Hair follicle dermal papilla cell (primary cell): Measurements from ENCODE around the gene CCL21. TPM values are rescaled to one million over a fixed set of nuclear protein-coding genes. Genes with fewer than 3 reads are reported as not detected.

Source experiments
- small RNA-seq: library from RNA; depleted of rRNA; stranded (forward); fragments of <200 nt; gene quantifications from one replicate; pipeline ENCODE3, GENCODE V24; 2012
- total RNA-seq: library from RNA; depleted of rRNA; stranded (reverse); fragments of >200 nt; gene quantifications from 2 replicates; pipeline ENCODE4 v1.2.3, GENCODE V29; 2012

CCL21 gene, protein sequence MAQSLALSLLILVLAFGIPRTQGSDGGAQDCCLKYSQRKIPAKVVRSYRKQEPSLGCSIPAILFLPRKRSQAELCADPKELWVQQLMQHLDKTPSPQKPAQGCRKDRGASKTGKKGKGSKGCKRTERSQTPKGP
- total RNA-seq = not detected in 2 replicates

DNA sequence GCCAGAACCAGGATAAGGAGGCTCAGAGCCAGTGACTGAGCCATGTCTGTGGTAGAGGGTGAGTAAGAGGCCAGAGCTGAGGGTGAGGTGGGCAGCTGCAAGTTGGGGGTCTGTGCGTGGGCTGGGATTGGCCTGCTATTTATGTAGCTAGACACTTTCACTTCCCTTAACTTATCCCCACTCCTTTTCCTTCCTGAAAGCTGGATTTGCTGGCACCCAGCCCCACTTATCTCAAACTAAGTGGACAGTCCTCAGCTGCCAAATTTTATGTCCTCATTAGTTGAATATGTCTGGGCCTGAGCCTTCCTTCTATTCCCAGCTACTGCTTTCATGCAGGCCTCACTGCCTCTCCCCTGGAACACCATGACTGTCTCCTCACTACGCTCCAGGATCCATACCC lies at the start of gene CCL21:
CCL21 (minus strand) TSS at position 114 of the 400 bp plus-strand sequence; CDS start at position 44, 70 bp downstream.

GRCh38 chr9:34690983-34691935 lies 18.7 kb downstream of the CCL21 start, which contains the start of gene CCL19:
TSS of gene CCL19 (minus strand) at chr9:34691276. CDS start at chr9:34691139, 137 bp downstream.

DNA sequence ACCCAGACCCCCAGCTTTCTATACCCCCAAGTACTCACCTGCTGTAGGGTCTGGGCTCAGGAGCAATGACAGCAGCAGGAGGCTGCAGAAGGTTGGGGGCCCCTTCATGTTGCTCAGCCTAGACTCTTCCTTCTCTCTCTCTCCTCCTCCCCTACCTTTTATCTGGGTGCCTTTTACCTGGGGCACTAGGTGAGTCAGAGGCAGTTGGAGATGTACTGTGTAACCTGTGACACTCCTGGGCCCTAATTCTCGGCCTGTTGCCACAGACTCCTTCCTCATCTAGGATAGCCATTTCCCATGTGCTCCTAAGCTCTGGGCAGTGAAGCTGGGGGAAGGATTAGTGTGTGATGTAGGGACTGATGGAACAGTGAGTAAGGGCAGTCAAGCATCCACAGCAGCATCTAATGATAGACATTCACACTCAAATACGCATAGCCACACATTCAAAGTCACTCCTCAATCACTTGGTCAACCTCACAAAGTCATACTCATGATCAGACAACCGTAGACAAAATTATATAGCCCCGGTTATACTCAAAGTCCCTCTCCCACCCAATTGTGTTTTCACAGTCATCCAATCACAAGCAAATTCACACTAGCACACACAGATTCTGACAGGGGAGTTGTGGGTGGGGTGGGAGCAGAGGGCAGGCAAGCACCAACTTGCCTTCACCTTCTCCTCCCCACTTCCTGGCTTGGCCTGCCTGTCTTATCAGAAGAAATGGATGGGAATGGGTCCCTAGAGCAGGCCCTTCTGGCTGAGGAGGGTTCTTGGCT lies 47.2 kb downstream of the CCL21 start, which contains the start of gene CCL27:
CCL27 (minus strand) TSS at position 132 of the 777 bp plus-strand sequence; CDS start at position 108, 24 bp downstream.

Small RNAs within 50 kb of the gene (small RNA-seq; reads per million reads assigned to genes)
- not detected for gene CCL27

Other genes starting within 250 kb of the CCL21 start
- not detected in 2 replicates for gene ENHO, start 187.1 kb downstream of the CCL21 start, total RNA-seq
- gene CNTFR, start 120.4 kb downstream of the CCL21 start, total RNA-seq = not detected in 2 replicates
- 15.4 and 18.3 TPM in 2 replicates for gene RPP25L, start 98.0 kb downstream of the CCL21 start, total RNA-seq
- gene DCTN3, start 89.6 kb downstream of the CCL21 start, total RNA-seq = 58.1 and 78.7 TPM in 2 replicates
- gene ARID3C, start 81.1 kb downstream of the CCL21 start, total RNA-seq = 0.12 and 0.32 TPM in 2 replicates
- 78.9 and 83.9 TPM in 2 replicates for gene SIGMAR1, start 72.3 kb downstream of the CCL21 start, total RNA-seq
- 52.6 and 54.6 TPM in 2 replicates for gene GALT, start 63.5 kb downstream of the CCL21 start, total RNA-seq
- 86.6 and 89.4 TPM in 2 replicates for gene IL11RA, start 58.0 kb downstream of the CCL21 start, total RNA-seq
- gene CCL27, start 47.5 kb downstream of the CCL21 start, total RNA-seq = not detected in 2 replicates
- gene CCL19, start 18.9 kb downstream of the CCL21 start, total RNA-seq = not detected in 2 replicates
- under 0.01 TPM in 2 replicates for gene PHF24, start 248.1 kb upstream of the CCL21 start, total RNA-seq